ENCODE results near the gene PCMTD2.

Gene PCMTD2

DNA sequence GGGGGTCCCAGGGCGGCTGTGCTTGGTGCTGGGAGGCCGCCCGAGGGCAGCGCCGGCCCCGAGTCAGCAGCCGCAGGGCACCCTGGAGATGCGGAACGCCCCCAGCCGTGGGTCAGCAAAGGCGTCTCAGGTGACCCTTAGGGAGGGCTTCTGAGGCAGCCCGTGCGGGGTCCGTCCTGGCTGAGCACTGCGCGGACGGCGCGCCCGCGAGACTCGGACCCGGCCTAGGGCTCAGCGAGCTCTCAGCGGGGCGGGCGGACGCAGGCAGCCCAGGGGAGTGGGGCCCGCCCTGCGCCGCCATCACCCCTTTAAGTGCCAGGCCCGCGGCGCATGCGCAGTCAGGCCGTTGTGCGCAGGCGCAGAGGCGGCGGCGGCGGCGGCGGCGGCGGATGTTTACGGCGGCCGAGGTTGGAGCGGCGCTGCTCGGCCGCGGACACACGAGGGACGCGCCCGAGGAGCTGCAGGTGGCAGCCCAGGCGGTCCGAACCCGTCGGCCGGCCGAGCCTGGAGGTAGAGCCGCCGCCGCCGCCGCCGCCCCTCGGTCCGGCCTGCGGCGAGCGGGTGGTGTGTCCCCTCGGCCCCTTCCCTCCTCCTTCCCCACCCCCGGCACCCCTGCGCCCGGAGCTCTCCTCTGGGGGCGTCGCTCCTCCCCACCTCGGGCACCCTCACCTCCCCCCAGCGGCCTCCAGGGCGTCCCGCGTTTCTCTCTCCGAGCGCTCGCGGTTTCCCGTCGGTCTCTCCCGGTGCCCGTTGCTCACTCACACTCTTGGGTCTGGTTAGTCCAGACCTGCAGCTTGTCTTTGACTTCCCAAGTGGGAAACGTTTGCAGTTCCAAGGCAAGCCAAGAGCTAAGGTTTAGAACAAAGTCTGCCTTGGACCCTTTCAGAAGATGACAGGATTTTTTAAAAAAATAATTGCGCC is at the start of gene PCMTD2:
PCMTD2 (plus strand) TSS at position 388 of the 921 bp plus-strand sequence. CDS start 4,218 bp downstream, outside the sequence.
- peak; percentile 77 to 87 for DNase-seq

DNA sequence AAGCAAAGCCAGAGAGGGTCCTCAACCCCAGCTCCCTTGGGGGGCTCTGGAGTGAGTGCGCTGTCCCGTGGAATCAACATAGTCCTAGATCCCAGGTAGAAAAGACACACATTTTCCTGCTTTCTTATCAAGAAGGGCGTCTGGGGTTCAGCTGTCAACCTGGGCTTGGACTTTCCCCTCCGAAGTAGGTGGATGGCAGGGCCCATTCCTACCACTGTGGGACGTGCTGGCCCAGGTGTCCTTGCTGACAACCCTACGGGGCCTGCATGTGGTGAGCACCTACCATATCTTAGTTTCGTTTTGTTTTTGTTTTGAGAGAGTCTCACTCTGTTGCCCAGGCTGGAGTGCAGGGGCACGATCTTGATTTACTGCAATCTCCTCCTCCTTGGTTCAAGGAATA is 48.9 kb upstream of the PCMTD2 start:
- no peak for DNase-seq

GRCh38 chr20:64207641-64208590 is 47.6 kb upstream of the PCMTD2 start:
- DNase-seq = no peak

- no peak for DNase-seq
Measured at GRCh38 chr20:64209148-64209547, 46.4 kb upstream of the PCMTD2 start.

DNA sequence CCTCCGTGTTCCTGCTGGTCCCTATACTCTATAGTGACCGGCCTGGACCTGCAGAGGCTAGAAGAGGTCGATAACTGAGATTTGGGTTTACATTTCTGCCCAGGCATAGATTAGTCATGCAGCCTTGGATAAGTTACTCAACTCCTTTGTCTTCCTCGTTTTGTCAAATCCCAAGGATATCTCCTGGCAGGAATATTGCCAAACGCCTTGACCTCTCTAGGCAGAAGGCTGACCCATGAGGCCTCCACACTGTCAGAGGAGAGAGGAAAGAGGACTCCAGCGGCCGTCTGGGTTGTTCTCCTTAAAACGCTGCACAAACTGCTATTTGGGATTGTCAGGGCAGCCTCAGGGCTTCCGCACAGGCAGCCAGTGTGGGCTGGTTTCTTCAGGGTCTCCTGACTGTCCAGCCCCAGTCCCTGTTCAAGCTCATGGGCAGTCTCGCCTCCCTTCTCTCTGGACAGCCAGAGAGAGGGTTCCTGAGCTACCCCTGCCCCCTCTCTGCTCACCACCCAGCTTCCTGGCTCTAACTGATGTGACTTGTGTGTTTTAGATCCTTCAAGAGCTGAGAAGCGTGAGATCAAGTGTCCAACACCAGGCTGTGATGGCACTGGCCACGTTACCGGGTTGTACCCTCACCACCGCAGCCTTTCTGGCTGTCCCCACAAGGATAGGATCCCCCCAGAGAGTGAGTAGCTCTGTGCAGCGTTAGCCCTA is 44.7 kb upstream of the PCMTD2 start:
- DNase-seq = no peak

GRCh38 chr20:64211874-64212658 is 43.5 kb upstream of the PCMTD2 start:
- DNase-seq = no peak

- no peak for DNase-seq
Measured at GRCh38 chr20:64212755-64213154, 42.8 kb upstream of the PCMTD2 start.

GRCh38 chr20:64214113-64214512 is 41.4 kb upstream of the PCMTD2 start:
- DNase-seq = no peak

GRCh38 chr20:64214952-64215351 is 40.6 kb upstream of the PCMTD2 start:
- no peak for DNase-seq

DNA sequence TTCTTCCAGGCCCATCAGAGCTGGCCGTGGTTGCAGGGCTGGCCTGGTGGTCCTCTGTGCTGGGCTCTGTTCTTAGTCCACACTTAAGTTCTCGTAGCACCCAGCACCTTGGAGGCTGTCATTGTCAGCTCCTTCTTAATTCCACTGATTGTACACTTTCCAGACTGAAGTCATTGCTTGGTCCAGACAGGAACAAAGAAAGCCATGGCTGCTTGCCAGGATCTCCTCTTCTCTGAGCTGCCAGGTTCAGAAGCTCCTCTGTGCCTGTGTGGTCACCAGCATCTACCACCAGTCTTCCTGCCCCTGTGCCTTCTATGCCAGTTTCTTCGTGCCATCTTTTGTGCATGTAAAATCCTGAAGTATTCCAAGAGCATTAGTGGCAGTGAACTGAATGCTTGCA is 39.5 kb upstream of the PCMTD2 start:
- no peak for DNase-seq

GRCh38 chr20:64216910-64217309 is 38.6 kb upstream of the PCMTD2 start:
- DNase-seq = no peak

DNA sequence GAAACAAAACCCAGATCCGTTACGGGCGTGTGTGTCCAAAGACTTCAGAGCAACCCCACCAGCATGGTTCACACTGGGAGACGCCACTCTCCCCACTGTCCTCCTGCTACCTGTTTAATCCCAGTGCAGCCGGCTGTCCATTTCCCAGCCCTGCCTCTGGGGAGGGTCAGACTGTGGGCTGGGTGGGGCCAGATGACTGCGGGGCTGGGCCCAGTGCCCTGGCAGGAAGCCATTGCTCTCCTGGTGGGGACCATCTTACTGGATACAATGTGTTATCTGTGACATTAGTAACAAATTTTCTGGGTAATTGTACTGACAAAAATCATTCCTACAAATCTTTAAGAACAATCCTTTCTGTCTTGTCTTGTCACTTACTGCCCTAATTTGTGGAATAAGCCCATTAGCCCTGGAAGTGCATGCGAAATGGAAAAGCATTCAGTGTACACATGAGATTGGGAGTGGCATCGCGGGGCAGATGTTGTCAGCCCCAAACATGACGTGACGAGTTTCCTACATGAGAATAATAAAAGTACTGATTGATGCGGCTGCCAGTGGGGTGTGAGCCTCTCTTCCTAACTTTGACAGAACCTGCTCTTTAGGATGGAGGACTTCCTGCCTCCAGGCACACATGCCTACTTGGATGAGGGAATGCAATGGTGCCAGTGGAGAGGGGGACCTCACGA is 37.9 kb upstream of the PCMTD2 start:
- DNase-seq = no peak

GRCh38 chr20:64219202-64219601 is 36.3 kb upstream of the PCMTD2 start:
- no peak for DNase-seq

DNA sequence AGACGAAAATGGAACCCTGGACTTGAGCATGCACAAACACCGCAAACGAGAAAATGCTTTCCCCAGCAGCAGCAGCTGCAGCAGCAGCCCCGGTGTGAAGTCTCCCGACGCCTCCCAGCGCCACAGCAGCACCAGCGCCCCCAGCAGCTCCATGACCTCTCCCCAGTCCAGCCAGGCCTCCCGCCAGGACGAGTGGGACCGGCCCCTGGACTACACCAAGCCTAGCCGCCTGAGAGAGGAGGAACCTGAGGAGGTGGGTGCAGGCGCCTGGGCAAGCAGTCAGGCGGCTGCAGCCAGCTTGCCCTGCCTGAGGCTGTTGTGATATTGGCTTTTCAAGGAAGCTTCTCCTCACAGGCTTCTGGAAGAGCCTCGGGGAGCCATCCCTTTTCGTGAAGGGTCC is 35.8 kb upstream of the PCMTD2 start:
- DNase-seq = no peak

DNA sequence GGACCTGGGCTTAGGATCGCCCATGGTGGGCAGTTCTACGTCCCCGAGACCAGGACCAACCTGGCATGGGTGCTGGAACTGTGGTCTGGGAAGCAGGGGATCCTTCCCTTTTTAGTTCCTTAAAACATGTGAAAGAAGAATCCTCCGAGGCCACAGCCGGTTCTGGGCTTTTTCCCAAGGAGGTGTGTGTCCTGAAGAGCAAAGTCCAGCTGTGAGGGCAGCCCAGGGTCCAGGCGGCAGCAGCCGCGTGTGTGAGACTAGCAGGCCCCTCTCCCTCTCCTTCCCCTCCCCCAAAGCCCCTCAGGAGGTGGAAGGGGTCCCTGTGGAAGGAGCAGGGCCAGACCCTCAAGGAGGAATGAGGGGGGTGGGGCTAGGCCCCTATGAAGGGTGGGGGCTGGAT is 35.1 kb upstream of the PCMTD2 start:
- no peak for DNase-seq

DNA sequence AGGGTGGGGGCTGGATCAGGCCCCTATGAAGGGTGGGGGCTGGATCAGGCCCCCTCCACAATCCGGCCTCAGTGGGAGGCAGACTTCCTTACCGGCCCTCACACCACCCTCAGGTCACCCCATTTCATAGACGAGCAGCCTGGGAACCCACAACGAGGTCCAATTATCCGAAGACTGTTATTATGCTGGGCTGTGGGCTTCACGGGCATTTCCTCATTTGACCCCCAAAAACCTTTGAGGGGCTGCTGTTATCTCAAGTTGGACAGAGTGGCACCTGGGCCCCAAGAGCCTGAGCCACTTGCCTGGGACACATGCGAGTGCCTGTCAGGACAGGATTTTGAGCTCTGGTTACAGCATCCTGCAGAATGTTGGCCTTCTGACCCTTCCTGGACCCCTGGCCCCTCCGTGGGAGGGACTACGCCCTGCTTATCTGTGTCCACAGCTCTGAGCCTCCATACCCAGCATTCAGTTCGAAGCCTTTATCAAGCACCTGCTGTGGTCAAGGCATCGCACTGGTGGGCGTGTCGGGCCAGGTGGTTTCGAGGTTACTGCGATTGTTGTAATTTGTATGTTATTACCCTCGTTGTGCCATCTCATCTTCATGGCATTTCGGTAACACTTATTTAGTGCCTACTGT is 34.5 kb upstream of the PCMTD2 start:
- no peak for DNase-seq

GRCh38 chr20:64222291-64222735 is 33.2 kb upstream of the PCMTD2 start:
- DNase-seq = no peak

DNA sequence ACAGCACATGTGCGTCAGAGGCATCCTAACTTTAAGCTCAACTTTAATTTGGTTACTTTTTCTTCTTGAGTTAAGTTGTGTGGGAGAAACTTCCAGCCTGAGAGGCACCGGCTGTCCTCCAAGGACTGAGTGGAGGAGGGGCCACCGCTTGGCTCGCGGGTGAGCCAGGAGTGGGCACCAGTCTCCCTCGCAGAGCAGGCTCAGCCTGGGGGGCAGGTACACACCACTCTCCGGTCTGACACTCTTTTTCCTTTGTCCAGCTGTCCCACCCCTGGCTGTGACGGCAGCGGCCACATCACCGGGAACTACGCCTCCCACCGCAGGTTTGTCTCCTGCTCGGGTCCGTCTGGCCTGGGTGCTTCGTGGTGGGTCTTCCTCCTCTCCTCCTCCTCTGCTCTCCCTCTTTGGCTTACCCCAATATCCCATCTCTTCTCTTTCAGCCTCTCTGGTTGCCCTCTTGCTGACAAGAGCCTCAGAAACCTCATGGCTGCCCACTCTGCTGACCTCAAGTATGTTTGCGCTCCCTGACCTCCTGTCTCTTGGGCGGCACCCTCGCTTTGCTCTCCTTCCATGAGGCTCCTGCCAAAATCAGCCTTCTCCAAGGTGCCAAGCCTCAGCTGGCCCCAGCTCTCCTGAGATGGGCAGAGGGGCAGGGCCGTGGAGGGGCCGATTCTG is 32.6 kb upstream of the PCMTD2 start:
- no peak for DNase-seq

DNA sequence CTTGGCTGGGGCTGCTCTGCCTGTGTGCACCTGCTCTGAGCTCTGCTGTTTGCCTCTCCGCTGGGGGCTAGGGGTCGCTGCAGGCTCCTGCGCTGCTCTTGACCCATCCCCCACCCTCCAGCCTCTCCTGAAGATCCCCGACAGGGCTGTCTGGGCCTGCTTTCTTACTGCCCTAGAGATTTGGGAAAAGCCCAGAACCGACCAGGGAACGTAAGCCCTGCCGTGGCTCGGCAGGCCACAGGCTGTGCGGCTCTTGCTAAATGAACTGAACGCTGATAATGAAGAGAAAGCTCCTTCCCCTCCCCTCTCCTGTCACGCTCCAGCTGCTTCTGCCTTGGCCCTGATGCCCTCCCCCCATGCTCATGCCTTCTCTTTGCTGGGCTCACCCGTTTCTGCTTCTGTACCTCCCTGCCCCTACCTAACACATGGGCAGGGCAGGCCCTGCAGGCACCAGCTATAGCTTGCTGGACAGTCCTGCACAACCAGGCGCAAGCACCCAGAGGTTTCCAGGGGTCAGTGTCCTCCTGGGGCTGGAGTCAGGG is 32.0 kb upstream of the PCMTD2 start:
- no peak for DNase-seq
